H1 (cell line): ENCODE data around the gene BNC2. TPM values are rescaled to one million over a fixed set of nuclear protein-coding genes. Genes with fewer than 3 reads are reported as not detected.

Source experiments
- CTCF ChIA-PET: fragments of 300-600 bp; sonication (Branson Sonifier 250); formaldehyde crosslinking; loops from one replicate; lab custom pipeline; 2021; ENCODE audit not compliant: partially characterized antibody; lab: Charles Lee
- POLR2A ChIA-PET: fragments of 300-600 bp; sonication (Branson Sonifier 250); formaldehyde crosslinking; loops from one replicate; lab custom pipeline; 2021; ENCODE audit warnings: inconsistent platforms; ENCODE audit not compliant: partially characterized antibody; lab: Charles Lee
- DNase-seq, 2 experiments: peaks; one replicate each; pipeline versions ENCODE4 v3.0.0 to v3.0.0-alpha.2; 2010 to 2022; ENCODE audit warnings: low spot score in 2 of 2, low read depth in 1 of 2, mixed read lengths in 1 of 2
- FAIRE-seq: peaks from 2 replicates; lab custom pipeline; 2011; peaks lifted over from hg19 to GRCh38; lab: Jason Lieb, UNC
- H2AFZ ChIP-seq: 2 replicates; pipeline ENCODE4 v1.8.1; 2012; ENCODE audit warnings: low read length, inconsistent platforms
- H2AK5ac ChIP-seq: 2 replicates; pipeline ENCODE4 v1.6.1; 2013; ENCODE audit warnings: low read depth, low read length
- H2BK120ac ChIP-seq: replicated peaks from 2 replicates; pipeline ENCODE3; 2013; ENCODE audit warnings: low read depth, low read length, inconsistent platforms
- H2BK12ac ChIP-seq: 2 replicates; pipeline ENCODE4 v1.6.1; 2013; ENCODE audit warnings: low read depth, low read length
- H2BK15ac ChIP-seq: 2 replicates; pipeline ENCODE4 v1.6.1; 2013; ENCODE audit warnings: low read length
- H2BK20ac ChIP-seq: 2 replicates; pipeline ENCODE4 v1.6.1; 2013; ENCODE audit warnings: low read length
- H2BK5ac ChIP-seq: 2 replicates; pipeline ENCODE4 v1.6.1; 2013; ENCODE audit warnings: low read depth, low read length
- H3K14ac ChIP-seq: 2 replicates; pipeline ENCODE4 v1.6.1; 2013; ENCODE audit warnings: inconsistent platforms; ENCODE audit not compliant: insufficient read length
- H3K18ac ChIP-seq: 2 replicates; pipeline ENCODE4 v1.6.1; 2013; ENCODE audit warnings: low read length; ENCODE audit errors: extremely low read depth
- H3K23ac ChIP-seq: 2 replicates; pipeline ENCODE4 v1.6.1; 2013; ENCODE audit warnings: inconsistent platforms; ENCODE audit not compliant: insufficient read length
- H3K23me2 ChIP-seq: 2 replicates; pipeline ENCODE4 v1.6.1; 2013; ENCODE audit warnings: low read depth, low read length
- H3K27ac ChIP-seq: 2 replicates; pipeline ENCODE4 v1.6.1; 2011; ENCODE audit warnings: low read depth, low read length, inconsistent platforms
- H3K27me3 ChIP-seq, 4 experiments: replicated peaks in 1 of 4; 1 replicate in 1 of 4; 2 replicates in 3 of 4; pipeline versions ENCODE4 v1.6.1 to v1.8.1; 2011 to 2013; ENCODE audit warnings: low read length in 3 of 4, mild to moderate bottlenecking in 3 of 4, inconsistent platforms in 2 of 4, mixed read lengths in 2 of 4, moderate library complexity in 1 of 4; ENCODE audit not compliant: control insufficient read depth in 3 of 4, insufficient read depth in 3 of 4; ENCODE audit errors: extremely low read depth in 1 of 4
- H3K36me3 ChIP-seq, 4 experiments: 2 replicates each; pipeline versions ENCODE4 v1.6.1 to v1.8.1; 2011 to 2013; ENCODE audit warnings: mild to moderate bottlenecking in 4 of 4, low read length in 3 of 4, moderate library complexity in 2 of 4, control low read depth in 1 of 4, inconsistent platforms in 1 of 4; ENCODE audit not compliant: insufficient read depth in 4 of 4, control insufficient read depth in 2 of 4
- H3K4ac ChIP-seq: replicated peaks from 2 replicates; pipeline ENCODE3; 2013; ENCODE audit warnings: low read length, low read depth, mixed read lengths, inconsistent platforms; ENCODE audit not compliant: insufficient read length
- H3K4me1 ChIP-seq, 4 experiments: replicated peaks in 1 of 4; 1 replicate in 1 of 4; 2 replicates in 3 of 4; pipeline versions ENCODE4 v1.6.1 to v1.8.1; 2011 to 2013; ENCODE audit warnings: low read length in 3 of 4, inconsistent platforms in 2 of 4, mixed read lengths in 1 of 4; ENCODE audit not compliant: insufficient read depth in 4 of 4, control insufficient read depth in 3 of 4
- H3K4me2 ChIP-seq, 2 experiments: 2 replicates each; pipeline versions ENCODE4 v1.6.1 to v1.8.1; 2011 to 2013; ENCODE audit warnings: low read depth in 2 of 2, low read length in 2 of 2, control low read depth in 1 of 2, inconsistent platforms in 1 of 2, mild to moderate bottlenecking in 1 of 2; ENCODE audit not compliant: insufficient read depth in 1 of 2
- H3K4me3 ChIP-seq, 4 experiments: fragments of 200-600, 300-600 bp in 1 of 4; sonication (generic), shearing (Covaris generic), sonication (Bioruptor Twin) in 1 of 4; 2 replicates each; pipeline versions ENCODE4 v1.5.1 to v1.8.1; 2011 to 2016; ENCODE audit warnings: low read length in 4 of 4, low read depth in 3 of 4, control low read depth in 2 of 4, inconsistent platforms in 2 of 4, mild to moderate bottlenecking in 2 of 4, mixed read lengths in 1 of 4, moderate library complexity in 1 of 4; ENCODE audit not compliant: insufficient read depth in 2 of 4; ENCODE audit errors: extremely low read depth in 1 of 4
- H3K56ac ChIP-seq: replicated peaks from 2 replicates; pipeline ENCODE3; 2013; ENCODE audit warnings: low read depth, mild to moderate bottlenecking, mixed read lengths, low read length, inconsistent platforms; ENCODE audit not compliant: insufficient read length
- H3K79me1 ChIP-seq: 2 replicates; pipeline ENCODE4 v1.6.1; 2013; ENCODE audit warnings: low read depth, low read length, control low read depth
- H3K79me2 ChIP-seq, 2 experiments: 2 replicates each; pipeline versions ENCODE4 v1.6.1 to v1.8.1; 2012 to 2013; ENCODE audit warnings: low read length in 2 of 2, mild to moderate bottlenecking in 2 of 2, inconsistent platforms in 1 of 2; ENCODE audit not compliant: insufficient read depth in 2 of 2, control insufficient read depth in 1 of 2
- H3K9ac ChIP-seq, 4 experiments: replicated peaks in 1 of 4; 1 replicate in 1 of 4; 2 replicates in 3 of 4; pipeline versions ENCODE4 v1.6.1 to v1.8.1; 2011 to 2013; ENCODE audit warnings: low read depth in 3 of 4, low read length in 3 of 4, control low read depth in 2 of 4, mild to moderate bottlenecking in 2 of 4, moderate library complexity in 2 of 4, inconsistent platforms in 1 of 4; ENCODE audit errors: extremely low read depth in 1 of 4
- H3K9me3 ChIP-seq, 2 experiments: 2 replicates each; pipeline versions ENCODE4 v1.6.1 to v1.8.1; 2012 to 2013; ENCODE audit warnings: mild to moderate bottlenecking in 2 of 2, moderate library complexity in 2 of 2, control low read depth in 1 of 2, inconsistent platforms in 1 of 2, low read depth in 1 of 2, low read length in 1 of 2, mixed read lengths in 1 of 2; ENCODE audit not compliant: insufficient read depth in 2 of 2
- H4K20me1 ChIP-seq, 2 experiments: replicated peaks in 1 of 2; 2 replicates each; pipeline versions ENCODE3 to v1.8.1; 2011 to 2013; ENCODE audit warnings: inconsistent platforms in 2 of 2, low read length in 2 of 2, mild to moderate bottlenecking in 1 of 2; ENCODE audit not compliant: insufficient read depth in 2 of 2, control insufficient read depth in 1 of 2
- H4K5ac ChIP-seq: 2 replicates; pipeline ENCODE4 v1.6.1; 2013; ENCODE audit warnings: low read length, low read depth, mixed read lengths, inconsistent platforms; ENCODE audit not compliant: insufficient read length
- H4K8ac ChIP-seq: 2 replicates; pipeline ENCODE4 v1.8.0; 2013; ENCODE audit warnings: mild to moderate bottlenecking, moderate library complexity, low read length, inconsistent platforms; ENCODE audit not compliant: insufficient read depth; ENCODE audit errors: extremely low read depth
- H4K91ac ChIP-seq: replicated peaks from 2 replicates; pipeline ENCODE3; 2013; ENCODE audit warnings: low read length, mixed read lengths, inconsistent platforms; ENCODE audit not compliant: insufficient read length
- BACH1 ChIP-seq: IDR thresholded peaks from 2 replicates; pipeline ENCODE4 v1.6.1; 2012; ENCODE audit warnings: low read length, improper control_type of control experiment
- BRCA1 ChIP-seq: IDR thresholded peaks from 2 replicates; pipeline ENCODE4 v1.6.1; 2012; ENCODE audit warnings: low read depth, low read length, improper control_type of control experiment
- EZH2 ChIP-seq: fragments of 200-600 bp; sonication (generic); IDR thresholded peaks from 2 replicates; pipeline ENCODE4 v1.7.1; 2012; ENCODE audit warnings: low read depth, mild to moderate bottlenecking, moderate library complexity, low read length, inconsistent platforms; ENCODE audit not compliant: severe bottlenecking
- FOSL1 ChIP-seq: IDR thresholded peaks from 2 replicates; pipeline ENCODE4 v1.6.1; 2011; ENCODE audit warnings: mild to moderate bottlenecking, low read depth, low read length, moderate library complexity; ENCODE audit not compliant: insufficient read depth
- KDM5A ChIP-seq: fragments of 200-600 bp; IDR thresholded peaks from 2 replicates; pipeline ENCODE4 v1.7.1; 2012; ENCODE audit warnings: mild to moderate bottlenecking, low read length, inconsistent platforms, mixed read lengths
- NRF1 ChIP-seq: IDR thresholded peaks from 2 replicates; pipeline ENCODE4 v1.6.1; 2011; ENCODE audit warnings: mild to moderate bottlenecking, low read depth, low read length, improper control_type of control experiment
- POLR2AphosphoS5 ChIP-seq: IDR thresholded peaks from 2 replicates; pipeline ENCODE4 v1.6.1; 2011; ENCODE audit warnings: low read depth, low read length
- SP4 ChIP-seq: IDR thresholded peaks from 2 replicates; pipeline ENCODE4 v1.6.1; 2012; ENCODE audit warnings: low read length, inconsistent platforms
- SUZ12 ChIP-seq: fragments of 200-600 bp; sonication (generic); IDR thresholded peaks from 2 replicates; pipeline ENCODE4 v1.6.1; 2012; ENCODE audit warnings: mild to moderate bottlenecking, inconsistent platforms, low read length, moderate library complexity, mixed read lengths
- TAF7 ChIP-seq: optimal IDR thresholded peaks from 2 replicates; pipeline ENCODE3; 2011; ENCODE audit warnings: low read depth, mild to moderate bottlenecking, inconsistent platforms, low read length, moderate library complexity, borderline replicate concordance
- ZNF274 ChIP-seq: IDR thresholded peaks from 2 replicates; pipeline ENCODE4 v1.7.0; 2012; ENCODE audit warnings: low read length, borderline replicate concordance; ENCODE audit errors: extremely low read depth
- WGBS, 2 experiments: shearing (Covaris generic) in 1 of 2; methylation state at CpG; one replicate each; pipeline versions ENCODE4 v1.1.6 to v1.1.7; 2013 to 2015; ENCODE audit warnings: low lambda C conversion rate in 2 of 2, mixed read lengths in 2 of 2, inconsistent platforms in 1 of 2, low coverage in 1 of 2, missing lambda C conversion rate in 1 of 2; ENCODE audit not compliant: insufficient replicate concordance in 2 of 2, insufficient coverage in 1 of 2, insufficient read length in 1 of 2; ENCODE audit errors: extremely low coverage in 1 of 2, missing lambda C conversion rate in 1 of 2; 5-methylcytosine and 5-hydroxymethylcytosine counted together
- polyA plus RNA-seq, 7 experiments: library from polyadenylated mRNA; depleted of rRNA in 3 of 7; stranded (reverse) in 5 of 7; unstranded in 2 of 7; fragments of >200 nt in 5 of 7; fragments of 200-250 nt in 2 of 7; gene quantifications; 1 replicate in 5 of 7; 2 replicates in 1 of 7; 4 replicates in 1 of 7; pipeline versions ENCODE4 v1.2.1 to v1.2.3, GENCODE V29; 2011 to 2013; ENCODE audit warnings: missing spikeins in 2 of 7, mixed read lengths in 2 of 7
- total RNA-seq: library from RNA; stranded (reverse); fragmentation: NEBNext Ultra II Directional; extraction: Animal tissue kit (Norgen Biotek cat#: 25700); gene quantifications from 2 replicates; pipeline ENCODE4 v1.2.1, GENCODE V29; 2021
- TF ChIP-seq, protein P1 (sequence below): IDR thresholded peaks from 2 replicates; pipeline ENCODE4 v1.6.1; 2012; ENCODE audit warnings: inconsistent platforms
- TF ChIP-seq, protein P2 (sequence below): IDR thresholded peaks from 2 replicates; pipeline ENCODE4 v1.6.1; 2011; ENCODE audit warnings: low read length, improper control_type of control experiment

The BNC2 gene
- total and polyA plus RNA-seq, 2 of the 8 experiments (the other 6 are each of a cell fraction or from before 2014, with no cell fraction given), result 16.0 to 26.8 TPM

DNA sequence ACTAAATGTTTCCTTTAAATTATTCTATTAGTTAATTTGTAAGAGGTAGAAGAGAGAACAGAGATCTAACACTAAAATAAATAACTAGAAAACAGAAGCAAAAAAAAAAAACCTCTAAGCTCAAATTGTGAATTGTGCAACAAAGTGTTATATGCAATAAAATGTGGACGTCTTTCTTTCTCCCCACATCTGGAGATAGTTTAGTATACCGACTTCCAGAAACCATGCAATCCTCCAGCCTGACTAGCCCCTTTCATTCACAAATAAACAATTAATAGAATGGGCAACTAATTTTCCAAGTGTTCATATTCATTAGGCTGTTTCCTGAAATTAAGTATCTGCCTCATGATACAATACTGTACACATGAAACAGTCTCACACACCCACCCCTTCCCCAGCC lies 258.5 kb downstream of the BNC2 start:
- Histone ChIP-seq H2BK12ac (no peak overlapping the region), H2BK20ac (no peak overlapping the region), H3K4me2 (no peak overlapping the region), H3K79me1 (no peaks in the 10 kb centered on the region; the same call in 1 of the 2 replicates), H2BK15ac (no peak overlapping the region), H3K36me3 (no peaks in the 10 kb centered on the region), H3K14ac (no peak overlapping the region), H2AK5ac (no peak overlapping the region), H4K5ac (no peak overlapping the region), H3K4me3 (no peak overlapping the region), H3K4me1 (peaks cover 0 to 9% (median 7%) of the 10 kb centered on the region in 4 experiments; a peak in 4 of 7 replicates), H3K23ac (no peak overlapping the region), H3K27me3 (no peaks in the 10 kb centered on the region), H3K4ac (no peak overlapping the region), H3K56ac (no peak overlapping the region), H3K23me2 (no peaks in the 10 kb centered on the region; the same call in 1 of the 2 replicates), H2AFZ (no peak overlapping the region), H3K27ac (no peak overlapping the region), H2BK5ac (no peak overlapping the region), H3K9ac (no peak overlapping the region), H3K18ac (no peak overlapping the region), H4K20me1 (no peaks in the 10 kb centered on the region), H2BK120ac (no peak overlapping the region), H3K79me2 (peaks cover 0 to 9% of the 10 kb centered on the region in 2 experiments; a peak in 1 of 4 replicates), H4K8ac (no peak overlapping the region), H4K91ac (no peak overlapping the region), H3K9me3 (no peaks in the 10 kb centered on the region)
- WGBS, 2 experiments, result 86% methylated on average over 2 of the region's 2 CpGs; no CpG with 5 or more reads in 1 of the 2 experiments
- ChIA-PET POLR2A (no interaction called here), CTCF (no interaction called here)
- DNase-seq, result no peak
- FAIRE-seq, result no peak
- TF ChIP-seq POLR2AphosphoS5 (no peak), ZNF274 (no peak), SUZ12 (no peak), EZH2 (no peak), TAF7 (no peak), SP4 (no peak), BRCA1 (no peak), NRF1 (no peak), BACH1 (no peak), FOSL1 (no peak), KDM5A (no peak)
- TF ChIP-seq, protein P1, sequence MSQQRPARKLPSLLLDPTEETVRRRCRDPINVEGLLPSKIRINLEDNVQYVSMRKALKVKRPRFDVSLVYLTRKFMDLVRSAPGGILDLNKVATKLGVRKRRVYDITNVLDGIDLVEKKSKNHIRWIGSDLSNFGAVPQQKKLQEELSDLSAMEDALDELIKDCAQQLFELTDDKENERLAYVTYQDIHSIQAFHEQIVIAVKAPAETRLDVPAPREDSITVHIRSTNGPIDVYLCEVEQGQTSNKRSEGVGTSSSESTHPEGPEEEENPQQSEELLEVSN, result no peak
- TF ChIP-seq, protein P2, sequence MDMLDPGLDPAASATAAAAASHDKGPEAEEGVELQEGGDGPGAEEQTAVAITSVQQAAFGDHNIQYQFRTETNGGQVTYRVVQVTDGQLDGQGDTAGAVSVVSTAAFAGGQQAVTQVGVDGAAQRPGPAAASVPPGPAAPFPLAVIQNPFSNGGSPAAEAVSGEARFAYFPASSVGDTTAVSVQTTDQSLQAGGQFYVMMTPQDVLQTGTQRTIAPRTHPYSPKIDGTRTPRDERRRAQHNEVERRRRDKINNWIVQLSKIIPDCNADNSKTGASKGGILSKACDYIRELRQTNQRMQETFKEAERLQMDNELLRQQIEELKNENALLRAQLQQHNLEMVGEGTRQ, result no peak
